Measurements from ENCODE around the gene KCTD5.

- TF ChIP-seq POLR2A (IDR thresholded peaks at IDR 0.05; ENCODE audit: low read depth, low read length) (no peak), TAF1 (IDR thresholded peaks at IDR 0.05; ENCODE audit: borderline replicate concordance, low read depth, low read length) (no peak), POLR2AphosphoS5 (IDR thresholded peaks at IDR 0.05; ENCODE audit: low read depth, low read length) (no peak)
Observed at GRCh38 chr16:2698103-2698870, 16.0 kb downstream of the KCTD5 start.

Data from GM12892 (cell line).